A673 (cell line): ENCODE data around the gene MDH1B. TPM values are rescaled to one million over a fixed set of nuclear protein-coding genes. Genes with fewer than 3 reads are reported as not detected.

Source experiments
- BruUV-seq: library from RNA; stranded (reverse); fragments of 400-500 nt; replicated peaks from 2 replicates; lab custom pipeline; 2021; lab: Mats Ljungman, UMichigan
- CTCF ChIA-PET: fragments of 300-600 bp; sonication (Branson Sonifier 250); formaldehyde crosslinking; loops from one replicate; lab custom pipeline; 2022; ENCODE audit warnings: antibody characterized with exemption; lab: Charles Lee
- POLR2A ChIA-PET: fragments of 300-600 bp; sonication (Branson Sonifier 250); formaldehyde crosslinking; loops from one replicate; lab custom pipeline; 2022; ENCODE audit warnings: antibody characterized with exemption; ENCODE audit not compliant: low non-redundant PET; lab: Charles Lee
- DNase-seq: peaks from one replicate; pipeline ENCODE4 v3.0.0-alpha.2; 2015; ENCODE audit warnings: low spot score
- H3K27ac ChIP-seq: fragments of 200-600 bp; sonication (generic); 2 replicates; pipeline ENCODE4 v1.5.1; 2016; ENCODE audit warnings: mixed run types, low read depth, mild to moderate bottlenecking, mixed read lengths, antibody characterized with exemption, low read length; ENCODE audit not compliant: poor library complexity, severe bottlenecking
- H3K27me3 ChIP-seq: fragments of 200-600 bp; sonication (generic); replicated peaks from 2 replicates; pipeline ENCODE4 v1.6.1; 2017; ENCODE audit warnings: mixed run types, low read depth, mild to moderate bottlenecking, mixed read lengths, antibody characterized with exemption, low read length; ENCODE audit not compliant: insufficient read depth, poor library complexity
- H3K36me3 ChIP-seq: fragments of 200-600 bp; sonication (generic); 2 replicates; pipeline ENCODE4 v1.6.1; 2016; ENCODE audit warnings: mixed run types, mild to moderate bottlenecking, mixed read lengths, antibody characterized with exemption, low read length; ENCODE audit not compliant: insufficient read depth, poor library complexity, severe bottlenecking
- H3K4me1 ChIP-seq: fragments of 200-600 bp; sonication (generic); 2 replicates; pipeline ENCODE4 v1.6.1; 2017; ENCODE audit warnings: mixed run types, mild to moderate bottlenecking, mixed read lengths, antibody characterized with exemption, low read length; ENCODE audit not compliant: insufficient read depth, poor library complexity, severe bottlenecking
- H3K4me3 ChIP-seq: fragments of 200-600 bp; sonication (generic); 2 replicates; pipeline ENCODE4 v1.5.1; 2016; ENCODE audit warnings: low read depth, mixed run types, mild to moderate bottlenecking, mixed read lengths, low read length; ENCODE audit not compliant: poor library complexity, severe bottlenecking
- H3K9me3 ChIP-seq: fragments of 200-600 bp; sonication (generic); 2 replicates; pipeline ENCODE4 v1.6.1; 2016; ENCODE audit warnings: mixed run types, low read depth, mild to moderate bottlenecking, mixed read lengths, antibody characterized with exemption, low read length; ENCODE audit not compliant: poor library complexity, severe bottlenecking
- CTCF ChIP-seq: fragments of 300-800, 200-600 bp; sonication (generic); conservative IDR thresholded peaks from 2 replicates; pipeline ENCODE4 v1.5.1; 2017; ENCODE audit warnings: low read depth, mild to moderate bottlenecking, antibody characterized with exemption, low read length, moderate library complexity, mixed read lengths
- EZH2 ChIP-seq: fragments of 200-600 bp; sonication (generic); IDR thresholded peaks from 2 replicates; pipeline ENCODE4 v1.6.1; 2017; ENCODE audit warnings: borderline replicate concordance, low read depth, mild to moderate bottlenecking, mixed read lengths, antibody characterized with exemption, low read length; ENCODE audit not compliant: poor library complexity, severe bottlenecking
- intact Hi-C: fragments of 100-400 bp; cut with micrococcal nuclease; formaldehyde crosslinking; loops from one replicate; pipeline ENCODE4 v1.10.0; 2022; ENCODE audit not compliant: unreplicated experiment
- total RNA-seq: library from RNA; stranded (reverse); gene quantifications from 2 replicates; pipeline ENCODE4 v1.2.3, GENCODE V29; 2021

Gene MDH1B
- total RNA-seq, 1 experiment from 2014 or later, result 0.86 TPM

- CTCF ChIA-PET, result no interaction called here
- BruUV-seq, result no TSS peak
- no peak overlapping the region for H3K27ac ChIP-seq
Observed at GRCh38 chr2:206798000-206798399, 32.9 kb upstream of the MDH1B start.

DNA sequence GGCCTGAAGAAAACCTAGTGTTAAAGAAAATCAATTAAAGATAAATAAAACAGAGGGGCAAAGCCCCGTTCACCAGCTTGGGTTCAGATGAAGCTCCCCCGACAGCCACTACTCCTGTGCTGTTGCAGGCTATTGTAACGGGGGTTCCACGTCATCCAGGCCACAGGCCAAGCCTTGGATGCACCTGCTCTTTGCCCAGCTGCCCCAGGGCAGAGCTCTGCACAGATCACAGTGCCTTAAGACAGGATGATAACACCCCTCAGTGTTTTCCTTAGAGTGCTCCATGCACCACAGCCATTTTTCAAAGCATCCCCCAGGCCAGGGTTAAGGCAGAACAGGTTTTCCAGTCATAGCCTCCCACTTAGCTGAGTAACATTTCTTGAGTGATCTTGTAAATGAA is 32.2 kb upstream of the MDH1B start:
- H3K4me1 ChIP-seq, result no peaks in the 10 kb centered on the region
- H3K4me3 ChIP-seq, result no peak overlapping the region
- ChIA-PET CTCF (no interaction called here), POLR2A (no interaction called here)
- intact Hi-C loops, result no loop called here
- no peak for DNase-seq
- H3K27me3 ChIP-seq, result no peaks in the 10 kb centered on the region
- H3K27ac ChIP-seq, result no peak overlapping the region
- no TSS peak for BruUV-seq
- TF ChIP-seq CTCF, result no peak
- no peak for TF ChIP-seq EZH2
- H3K9me3 ChIP-seq, result no peaks in the 10 kb centered on the region
- no peaks in the 10 kb centered on the region for H3K36me3 ChIP-seq

More at GRCh38 chr2:206798000-206798399, 32.9 kb upstream of the MDH1B start:
- H3K9me3 ChIP-seq, result no peaks in the 10 kb centered on the region
- no peaks in the 10 kb centered on the region for H3K27me3 ChIP-seq
- DNase-seq, result no peak
- H3K4me1 ChIP-seq, result no peaks in the 10 kb centered on the region
- POLR2A ChIA-PET, result interaction anchor here (0.6 kb wide), 1 partner anchor 78 kb away, joined by 3 read pairs; no protein-coding TSS in a partner anchor
- TF ChIP-seq CTCF (no peak), EZH2 (no peak)
- no peak overlapping the region for H3K4me3 ChIP-seq
- intact Hi-C loops, result no loop called here
- H3K36me3 ChIP-seq, result no peaks in the 10 kb centered on the region

DNA sequence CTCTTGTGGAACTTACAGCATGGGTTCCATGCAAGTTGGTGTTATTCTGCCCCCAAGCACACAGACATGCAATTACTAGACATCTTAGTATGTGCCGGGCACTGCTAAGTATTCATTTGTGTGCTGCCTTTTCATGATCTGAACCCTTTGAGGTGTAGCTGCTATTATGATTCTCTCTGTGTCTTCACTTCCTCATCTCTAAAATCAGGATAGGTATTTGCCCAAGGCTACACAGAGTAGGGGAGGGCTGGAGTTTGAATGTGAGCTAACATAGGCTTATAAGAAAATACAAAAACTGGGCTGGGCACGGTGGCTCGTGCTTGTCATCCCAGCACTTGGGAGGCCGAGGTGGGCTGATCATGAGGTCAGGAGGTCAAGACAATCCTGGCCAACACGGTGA is 27.5 kb upstream of the MDH1B start:
- Histone ChIP-seq H3K27me3 (no peaks in the 10 kb centered on the region), H3K4me3 (no peak overlapping the region), H3K9me3 (no peaks in the 10 kb centered on the region), H3K4me1 (no peaks in the 10 kb centered on the region), H3K27ac (no peak overlapping the region), H3K36me3 (peaks cover 39% of the 10 kb centered on the region)
- intact Hi-C loops, result no loop called here
- BruUV-seq, result no TSS peak
- TF ChIP-seq CTCF (no peak), EZH2 (no peak)
- CTCF ChIA-PET, result no interaction called here
- POLR2A ChIA-PET, result no interaction called here
- DNase-seq, result no peak
